ENCODE measurements around the gene WRNIP1.

DNA sequence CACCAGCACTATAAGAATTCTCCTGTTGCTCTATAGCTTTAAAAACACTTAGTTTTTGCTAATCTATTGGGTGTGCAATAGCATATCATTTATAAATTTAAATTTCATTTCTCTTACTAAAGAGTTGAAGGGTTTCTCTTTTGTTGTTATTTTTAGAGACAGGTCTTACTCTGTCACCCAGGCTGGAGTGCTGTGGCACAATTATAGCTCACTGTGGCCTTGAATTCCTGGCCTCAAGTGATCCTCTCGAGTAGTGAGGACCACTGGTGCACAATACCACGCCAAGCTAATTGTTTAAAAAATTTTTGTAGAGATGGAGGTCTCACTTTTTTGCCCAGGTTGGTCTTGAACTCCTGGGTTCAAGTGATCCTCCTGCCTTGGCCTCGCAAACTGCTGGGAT lies 6.2 kb upstream of the WRNIP1 start:
- TF ChIP-seq, protein P1, sequence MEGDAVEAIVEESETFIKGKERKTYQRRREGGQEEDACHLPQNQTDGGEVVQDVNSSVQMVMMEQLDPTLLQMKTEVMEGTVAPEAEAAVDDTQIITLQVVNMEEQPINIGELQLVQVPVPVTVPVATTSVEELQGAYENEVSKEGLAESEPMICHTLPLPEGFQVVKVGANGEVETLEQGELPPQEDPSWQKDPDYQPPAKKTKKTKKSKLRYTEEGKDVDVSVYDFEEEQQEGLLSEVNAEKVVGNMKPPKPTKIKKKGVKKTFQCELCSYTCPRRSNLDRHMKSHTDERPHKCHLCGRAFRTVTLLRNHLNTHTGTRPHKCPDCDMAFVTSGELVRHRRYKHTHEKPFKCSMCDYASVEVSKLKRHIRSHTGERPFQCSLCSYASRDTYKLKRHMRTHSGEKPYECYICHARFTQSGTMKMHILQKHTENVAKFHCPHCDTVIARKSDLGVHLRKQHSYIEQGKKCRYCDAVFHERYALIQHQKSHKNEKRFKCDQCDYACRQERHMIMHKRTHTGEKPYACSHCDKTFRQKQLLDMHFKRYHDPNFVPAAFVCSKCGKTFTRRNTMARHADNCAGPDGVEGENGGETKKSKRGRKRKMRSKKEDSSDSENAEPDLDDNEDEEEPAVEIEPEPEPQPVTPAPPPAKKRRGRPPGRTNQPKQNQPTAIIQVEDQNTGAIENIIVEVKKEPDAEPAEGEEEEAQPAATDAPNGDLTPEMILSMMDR (IDR thresholded peaks at IDR 0.05; ENCODE audit: control extremely low read depth in 1 of 3, insufficient read depth in 1 of 3, low read depth in 1 of 3, low read length in 3 of 3) = no peak
- no peak for TF ChIP-seq CHD2 (IDR thresholded peaks at IDR 0.05; ENCODE audit: low read length)
- TF ChIP-seq RXRA (IDR thresholded peaks at IDR 0.05; ENCODE audit: insufficient read depth, low read depth, low read length) = no peak
- no peak for TF ChIP-seq POLR2AphosphoS5 (IDR thresholded peaks at IDR 0.05; ENCODE audit: low read depth, low read length)
- no peak for TF ChIP-seq RNF2 (IDR thresholded peaks at IDR 0.05; ENCODE audit: borderline replicate concordance, low read depth, low read length, missing control alignments, poor library complexity, severe bottlenecking)
- no peak for TF ChIP-seq FOSL1 (IDR thresholded peaks at IDR 0.05; ENCODE audit: insufficient read depth, low read depth, low read length)
- no peak for TF ChIP-seq EP300 (IDR thresholded peaks at IDR 0.05; ENCODE audit: borderline replicate concordance in 1 of 2, low read depth in 2 of 2, low read length in 2 of 2)
- TF ChIP-seq POLR2A (IDR thresholded peaks at IDR 0.05; ENCODE audit: control extremely low read depth in 1 of 2, low read depth in 2 of 2, low read length in 2 of 2) = no peak
- no peak for TF ChIP-seq EZH2 (IDR thresholded peaks at IDR 0.05; ENCODE audit: low read depth, low read length, severe bottlenecking)
- TF ChIP-seq USF2 (IDR thresholded peaks at IDR 0.05; ENCODE audit: low read length) = no peak
- no peak for TF ChIP-seq TAF1 (IDR thresholded peaks at IDR 0.05; ENCODE audit: low read depth, low read length)
- no peak for TF ChIP-seq YY1 (IDR thresholded peaks at IDR 0.05; ENCODE audit: low read depth, low read length)

Data from H1 (cell line).